ENCODE measurements around the gene AK8. TPM values are rescaled to one million over a fixed set of nuclear protein-coding genes. Genes with fewer than 3 reads are reported as not detected.

Gene AK8
- total and polyA plus RNA-seq, 2 experiments from 2014 or later = 0.14 to 0.78 TPM

DNA sequence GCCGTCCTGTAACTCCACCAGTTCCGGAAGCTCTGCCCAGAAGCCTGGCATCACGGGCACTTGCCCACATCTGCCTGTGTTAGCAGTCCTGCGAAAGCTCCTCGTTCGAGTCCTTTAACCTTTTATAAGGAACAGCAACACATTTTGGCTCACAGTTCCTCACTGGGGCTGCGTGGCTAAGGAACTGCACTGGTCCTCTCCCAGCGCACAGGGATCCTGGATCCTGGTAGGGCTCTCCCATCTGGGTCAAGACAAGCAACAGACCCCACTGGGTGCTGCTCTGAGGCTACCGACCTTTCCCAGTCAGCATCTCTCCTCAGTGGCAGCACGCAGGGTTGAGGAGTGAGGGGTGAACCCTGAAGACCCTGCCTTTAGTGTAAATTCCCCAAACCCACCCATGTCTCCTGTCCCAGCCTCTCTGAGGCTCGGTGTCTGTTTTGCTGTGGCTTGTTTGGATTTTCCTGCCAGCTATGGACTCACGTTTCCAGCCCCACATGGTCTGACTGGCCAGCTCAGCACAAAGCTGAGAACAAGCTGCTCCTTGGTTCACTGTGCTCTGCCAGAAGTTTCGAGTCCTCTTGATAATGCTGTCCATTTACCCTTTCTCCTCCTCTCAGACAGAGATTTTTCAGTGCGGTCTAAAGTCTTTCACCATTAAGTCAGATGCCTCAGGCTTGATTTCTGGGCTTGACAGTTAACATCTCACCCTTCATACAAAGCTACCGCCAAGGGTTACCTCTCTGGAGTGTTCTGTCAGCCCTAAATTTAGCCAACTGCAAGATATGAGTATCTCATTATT, 80.0 kb downstream of the AK8 start:
- H3K27ac ChIP-seq (ENCODE audit: low read depth) = no peak overlapping the region
- ATAC-seq (no peak), DNase-seq (ENCODE audit: low spot score) (no peak)
- H3K36me3 ChIP-seq (ENCODE audit: insufficient read depth) = no peaks in the 10 kb centered on the region
- H3K4me1 ChIP-seq (ENCODE audit: insufficient read depth) = peaks cover 3% of the 10 kb centered on the region; the same call in 1 of the 2 replicates
- no peak overlapping the region for H3K4me2 ChIP-seq
- H2AFZ ChIP-seq = no peak overlapping the region
- Mint-ChIP-seq H3K4me3 (no peak overlapping the region), H3K27me3 (ENCODE audit: insufficient read depth, low read depth, poor library complexity) (peaks cover 54% of the 10 kb centered on the region), H3K27ac (no peak overlapping the region), H3K36me3 (ENCODE audit: low read depth) (no peaks in the 10 kb centered on the region), H3K4me1 (no peaks in the 10 kb centered on the region), H3K9me3 (no peaks in the 10 kb centered on the region; the same call in 2 of the 3 replicates)
- H3F3A ChIP-seq (replicated peaks; ENCODE audit: low read depth) = no peaks in the 10 kb centered on the region
- H4K20me1 ChIP-seq (replicated peaks; ENCODE audit: insufficient read depth) = no peaks in the 10 kb centered on the region; the same call in 1 of the 2 replicates
- H3K79me2 ChIP-seq (replicated peaks; ENCODE audit: insufficient read depth) = no peaks in the 10 kb centered on the region
- no peak overlapping the region for H3K4me3 ChIP-seq
- no peaks in the 10 kb centered on the region for H3K9me2 ChIP-seq (ENCODE audit: insufficient read depth)
- H3K27me3 ChIP-seq (ENCODE audit: insufficient read depth) = peaks cover 37% of the 10 kb centered on the region
- TF ChIP-seq, protein P1, sequence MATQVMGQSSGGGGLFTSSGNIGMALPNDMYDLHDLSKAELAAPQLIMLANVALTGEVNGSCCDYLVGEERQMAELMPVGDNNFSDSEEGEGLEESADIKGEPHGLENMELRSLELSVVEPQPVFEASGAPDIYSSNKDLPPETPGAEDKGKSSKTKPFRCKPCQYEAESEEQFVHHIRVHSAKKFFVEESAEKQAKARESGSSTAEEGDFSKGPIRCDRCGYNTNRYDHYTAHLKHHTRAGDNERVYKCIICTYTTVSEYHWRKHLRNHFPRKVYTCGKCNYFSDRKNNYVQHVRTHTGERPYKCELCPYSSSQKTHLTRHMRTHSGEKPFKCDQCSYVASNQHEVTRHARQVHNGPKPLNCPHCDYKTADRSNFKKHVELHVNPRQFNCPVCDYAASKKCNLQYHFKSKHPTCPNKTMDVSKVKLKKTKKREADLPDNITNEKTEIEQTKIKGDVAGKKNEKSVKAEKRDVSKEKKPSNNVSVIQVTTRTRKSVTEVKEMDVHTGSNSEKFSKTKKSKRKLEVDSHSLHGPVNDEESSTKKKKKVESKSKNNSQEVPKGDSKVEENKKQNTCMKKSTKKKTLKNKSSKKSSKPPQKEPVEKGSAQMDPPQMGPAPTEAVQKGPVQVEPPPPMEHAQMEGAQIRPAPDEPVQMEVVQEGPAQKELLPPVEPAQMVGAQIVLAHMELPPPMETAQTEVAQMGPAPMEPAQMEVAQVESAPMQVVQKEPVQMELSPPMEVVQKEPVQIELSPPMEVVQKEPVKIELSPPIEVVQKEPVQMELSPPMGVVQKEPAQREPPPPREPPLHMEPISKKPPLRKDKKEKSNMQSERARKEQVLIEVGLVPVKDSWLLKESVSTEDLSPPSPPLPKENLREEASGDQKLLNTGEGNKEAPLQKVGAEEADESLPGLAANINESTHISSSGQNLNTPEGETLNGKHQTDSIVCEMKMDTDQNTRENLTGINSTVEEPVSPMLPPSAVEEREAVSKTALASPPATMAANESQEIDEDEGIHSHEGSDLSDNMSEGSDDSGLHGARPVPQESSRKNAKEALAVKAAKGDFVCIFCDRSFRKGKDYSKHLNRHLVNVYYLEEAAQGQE (IDR thresholded peaks at IDR 0.05; ENCODE audit: unreplicated experiment) = no peak
- TF ChIP-seq CREB1 (CRISPR knock-in tag; IDR thresholded peaks at IDR 0.05; ENCODE audit: low read depth) (no peak), NANOG (IDR thresholded peaks at IDR 0.05; ENCODE audit: borderline replicate concordance) (no peak), POLR2AphosphoS5 (IDR thresholded peaks at IDR 0.05; ENCODE audit: low read depth) (no peak), JUNB (IDR thresholded peaks at IDR 0.05; ENCODE audit: unreplicated experiment) (no peak), ZNF331 (CRISPR knock-in tag; IDR thresholded peaks at IDR 0.05; ENCODE audit: low read depth) (no peak), EZH2phosphoT487 (IDR thresholded peaks at IDR 0.05; ENCODE audit: unreplicated experiment) (no peak), STAT1 (IDR thresholded peaks at IDR 0.05; ENCODE audit: unreplicated experiment) (no peak), ZNF114 (CRISPR knock-in tag; IDR thresholded peaks at IDR 0.05) (no peak)
- TF ChIP-seq, protein P2, sequence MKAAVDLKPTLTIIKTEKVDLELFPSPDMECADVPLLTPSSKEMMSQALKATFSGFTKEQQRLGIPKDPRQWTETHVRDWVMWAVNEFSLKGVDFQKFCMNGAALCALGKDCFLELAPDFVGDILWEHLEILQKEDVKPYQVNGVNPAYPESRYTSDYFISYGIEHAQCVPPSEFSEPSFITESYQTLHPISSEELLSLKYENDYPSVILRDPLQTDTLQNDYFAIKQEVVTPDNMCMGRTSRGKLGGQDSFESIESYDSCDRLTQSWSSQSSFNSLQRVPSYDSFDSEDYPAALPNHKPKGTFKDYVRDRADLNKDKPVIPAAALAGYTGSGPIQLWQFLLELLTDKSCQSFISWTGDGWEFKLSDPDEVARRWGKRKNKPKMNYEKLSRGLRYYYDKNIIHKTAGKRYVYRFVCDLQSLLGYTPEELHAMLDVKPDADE (IDR thresholded peaks at IDR 0.05) = no peak
- TF ChIP-seq, protein P3, sequence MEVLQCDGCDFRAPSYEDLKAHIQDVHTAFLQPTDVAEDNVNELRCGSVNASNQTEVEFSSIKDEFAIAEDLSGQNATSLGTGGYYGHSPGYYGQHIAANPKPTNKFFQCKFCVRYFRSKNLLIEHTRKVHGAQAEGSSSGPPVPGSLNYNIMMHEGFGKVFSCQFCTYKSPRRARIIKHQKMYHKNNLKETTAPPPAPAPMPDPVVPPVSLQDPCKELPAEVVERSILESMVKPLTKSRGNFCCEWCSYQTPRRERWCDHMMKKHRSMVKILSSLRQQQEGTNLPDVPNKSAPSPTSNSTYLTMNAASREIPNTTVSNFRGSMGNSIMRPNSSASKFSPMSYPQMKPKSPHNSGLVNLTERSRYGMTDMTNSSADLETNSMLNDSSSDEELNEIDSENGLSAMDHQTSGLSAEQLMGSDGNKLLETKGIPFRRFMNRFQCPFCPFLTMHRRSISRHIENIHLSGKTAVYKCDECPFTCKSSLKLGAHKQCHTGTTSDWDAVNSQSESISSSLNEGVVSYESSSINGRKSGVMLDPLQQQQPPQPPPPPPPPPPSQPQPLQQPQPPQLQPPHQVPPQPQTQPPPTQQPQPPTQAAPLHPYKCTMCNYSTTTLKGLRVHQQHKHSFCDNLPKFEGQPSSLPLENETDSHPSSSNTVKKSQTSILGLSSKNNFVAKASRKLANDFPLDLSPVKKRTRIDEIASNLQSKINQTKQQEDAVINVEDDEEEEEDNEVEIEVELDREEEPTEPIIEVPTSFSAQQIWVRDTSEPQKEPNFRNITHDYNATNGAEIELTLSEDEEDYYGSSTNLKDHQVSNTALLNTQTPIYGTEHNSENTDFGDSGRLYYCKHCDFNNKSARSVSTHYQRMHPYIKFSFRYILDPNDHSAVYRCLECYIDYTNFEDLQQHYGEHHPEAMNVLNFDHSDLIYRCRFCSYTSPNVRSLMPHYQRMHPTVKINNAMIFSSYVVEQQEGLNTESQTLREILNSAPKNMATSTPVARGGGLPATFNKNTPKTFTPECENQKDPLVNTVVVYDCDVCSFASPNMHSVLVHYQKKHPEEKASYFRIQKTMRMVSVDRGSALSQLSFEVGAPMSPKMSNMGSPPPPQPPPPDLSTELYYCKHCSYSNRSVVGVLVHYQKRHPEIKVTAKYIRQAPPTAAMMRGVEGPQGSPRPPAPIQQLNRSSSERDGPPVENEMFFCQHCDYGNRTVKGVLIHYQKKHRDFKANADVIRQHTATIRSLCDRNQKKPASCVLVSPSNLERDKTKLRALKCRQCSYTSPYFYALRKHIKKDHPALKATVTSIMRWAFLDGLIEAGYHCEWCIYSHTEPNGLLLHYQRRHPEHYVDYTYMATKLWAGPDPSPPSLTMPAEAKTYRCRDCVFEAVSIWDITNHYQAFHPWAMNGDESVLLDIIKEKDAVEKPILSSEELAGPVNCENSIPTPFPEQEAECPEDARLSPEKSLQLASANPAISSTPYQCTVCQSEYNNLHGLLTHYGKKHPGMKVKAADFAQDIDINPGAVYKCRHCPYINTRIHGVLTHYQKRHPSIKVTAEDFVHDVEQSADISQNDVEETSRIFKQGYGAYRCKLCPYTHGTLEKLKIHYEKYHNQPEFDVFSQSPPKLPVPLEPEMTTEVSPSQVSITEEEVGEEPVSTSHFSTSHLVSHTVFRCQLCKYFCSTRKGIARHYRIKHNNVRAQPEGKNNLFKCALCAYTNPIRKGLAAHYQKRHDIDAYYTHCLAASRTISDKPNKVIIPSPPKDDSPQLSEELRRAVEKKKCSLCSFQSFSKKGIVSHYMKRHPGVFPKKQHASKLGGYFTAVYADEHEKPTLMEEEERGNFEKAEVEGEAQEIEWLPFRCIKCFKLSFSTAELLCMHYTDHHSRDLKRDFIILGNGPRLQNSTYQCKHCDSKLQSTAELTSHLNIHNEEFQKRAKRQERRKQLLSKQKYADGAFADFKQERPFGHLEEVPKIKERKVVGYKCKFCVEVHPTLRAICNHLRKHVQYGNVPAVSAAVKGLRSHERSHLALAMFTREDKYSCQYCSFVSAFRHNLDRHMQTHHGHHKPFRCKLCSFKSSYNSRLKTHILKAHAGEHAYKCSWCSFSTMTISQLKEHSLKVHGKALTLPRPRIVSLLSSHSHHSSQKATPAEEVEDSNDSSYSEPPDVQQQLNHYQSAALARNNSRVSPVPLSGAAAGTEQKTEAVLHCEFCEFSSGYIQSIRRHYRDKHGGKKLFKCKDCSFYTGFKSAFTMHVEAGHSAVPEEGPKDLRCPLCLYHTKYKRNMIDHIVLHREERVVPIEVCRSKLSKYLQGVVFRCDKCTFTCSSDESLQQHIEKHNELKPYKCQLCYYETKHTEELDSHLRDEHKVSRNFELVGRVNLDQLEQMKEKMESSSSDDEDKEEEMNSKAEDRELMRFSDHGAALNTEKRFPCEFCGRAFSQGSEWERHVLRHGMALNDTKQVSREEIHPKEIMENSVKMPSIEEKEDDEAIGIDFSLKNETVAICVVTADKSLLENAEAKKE (CRISPR knock-in tag; IDR thresholded peaks at IDR 0.05) = no peak

Data from GM23338 (cell line).